Iris pigment epithelial cell (primary cell): ENCODE measurements around the gene SULT4A1.

Experiments used
- DNase-seq: peaks from one replicate; pipeline ENCODE4 v3.0.0-alpha.2; 2011; ENCODE audit warnings: low read depth

Gene SULT4A1

DNA sequence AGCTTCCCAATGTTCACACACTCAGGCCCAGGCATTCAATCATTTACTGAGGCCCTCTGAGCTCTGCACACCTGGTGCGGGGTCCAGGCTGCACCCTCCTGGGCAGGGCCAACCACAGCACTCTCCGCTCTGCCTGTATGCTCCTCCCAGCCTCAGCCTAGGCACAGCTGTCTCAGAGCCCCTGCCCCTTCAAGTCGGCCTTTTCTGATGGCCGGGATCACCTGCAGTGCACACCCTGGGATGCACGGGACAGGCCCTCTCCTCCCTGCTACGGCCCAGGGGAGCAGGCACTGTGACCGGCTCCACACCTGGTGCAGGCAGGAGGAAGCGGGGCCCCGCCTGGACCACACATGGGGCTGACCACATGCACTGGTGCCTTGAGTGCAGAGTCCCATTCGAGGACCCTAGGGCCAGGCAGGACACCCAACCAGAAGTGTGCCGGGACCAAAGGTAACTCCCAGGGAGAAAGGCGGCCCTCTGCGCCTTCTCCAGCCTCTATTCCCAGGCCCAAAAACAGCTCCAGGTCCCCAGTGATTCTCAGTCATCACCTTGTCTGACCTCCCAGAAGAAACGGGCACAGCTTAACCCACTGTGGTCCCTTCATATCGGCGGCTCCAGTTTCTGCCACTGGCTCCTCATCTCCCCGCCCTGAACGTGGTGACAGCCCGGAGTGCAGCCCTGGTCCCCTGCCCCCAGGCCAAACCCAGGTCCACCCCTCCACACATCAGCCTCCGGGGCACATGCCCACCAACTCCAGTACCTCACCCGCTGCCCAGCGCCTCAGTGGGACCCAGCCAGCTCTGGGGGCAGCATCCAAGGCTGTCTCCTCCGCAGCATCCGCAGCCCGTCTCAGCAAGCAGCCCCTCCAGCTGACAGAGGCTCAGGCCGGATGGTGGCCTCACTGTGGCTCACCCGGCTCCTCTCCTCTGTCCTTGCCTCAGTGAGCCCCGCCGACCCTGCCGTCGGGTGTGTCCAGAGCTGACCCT is 17.5 kb downstream of the SULT4A1 start:
- DNase-seq: no peak

GRCh38 chr22:43843783-43844530 is 18.4 kb downstream of the SULT4A1 start:
- DNase-seq: no peak

DNA sequence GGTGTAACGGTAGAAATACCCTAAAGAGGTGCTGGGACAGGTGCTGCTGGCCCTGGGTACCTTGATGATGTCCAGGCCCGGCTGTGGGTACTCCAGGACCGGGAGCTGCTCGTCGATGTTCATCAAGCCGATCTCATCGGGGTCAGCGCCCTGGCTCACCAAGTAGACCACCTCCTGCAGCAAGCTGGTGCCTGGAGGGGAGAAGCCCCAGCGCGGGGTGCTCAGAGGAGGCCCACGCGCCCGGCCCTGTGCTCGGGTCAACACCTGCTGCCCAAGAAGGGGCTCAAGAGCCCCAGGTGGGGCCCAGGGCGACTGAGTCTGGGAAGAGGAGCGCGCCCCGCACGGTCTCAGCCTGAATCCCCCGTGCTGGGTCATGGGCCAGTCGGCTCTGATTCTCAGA is 20.6 kb downstream of the SULT4A1 start:
- DNase-seq: no peak

DNA sequence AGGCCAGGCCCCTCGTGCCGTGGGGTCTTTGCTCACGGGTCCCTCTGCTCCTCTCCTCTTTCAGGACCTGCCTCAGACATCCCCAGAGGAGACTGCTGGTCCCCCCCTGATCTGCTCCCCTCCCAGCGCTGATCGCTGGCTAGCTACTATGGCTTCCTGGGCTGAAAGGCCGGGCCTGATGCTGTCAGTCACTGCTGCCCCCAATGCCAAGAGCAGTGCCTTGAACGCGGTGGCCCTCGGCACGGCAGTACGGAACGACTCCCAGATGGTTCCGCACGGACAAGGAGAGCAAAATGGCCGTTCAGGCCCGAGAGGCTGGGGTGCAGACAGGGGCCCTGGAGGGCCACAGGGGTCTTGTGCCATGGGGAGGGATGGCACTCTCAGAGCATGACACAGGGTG is 21.5 kb downstream of the SULT4A1 start:
- DNase-seq: no peak

GRCh38 chr22:43840431-43840830 is 21.9 kb downstream of the SULT4A1 start:
- no peak for DNase-seq

DNA sequence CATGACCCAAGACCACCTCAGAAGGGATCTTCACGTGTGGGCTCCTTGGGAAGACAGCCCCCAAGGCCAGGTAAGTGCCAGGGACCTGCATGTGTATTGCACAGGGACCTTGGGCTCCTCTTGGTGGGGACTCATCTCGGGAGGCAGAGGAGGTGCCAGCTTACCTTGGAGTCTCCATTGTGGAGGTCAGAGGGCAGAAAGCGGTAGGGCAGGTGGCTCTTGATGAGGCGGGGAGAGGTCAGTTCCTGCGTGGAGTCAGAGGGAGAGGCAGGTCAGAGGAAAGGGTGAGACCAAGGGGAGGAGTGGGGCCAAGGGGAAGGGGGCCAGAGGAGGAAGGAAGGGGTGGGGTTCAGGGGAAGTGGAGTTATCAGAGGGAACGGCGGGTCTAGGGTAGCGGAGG is 22.5 kb downstream of the SULT4A1 start:
- no peak for DNase-seq

DNA sequence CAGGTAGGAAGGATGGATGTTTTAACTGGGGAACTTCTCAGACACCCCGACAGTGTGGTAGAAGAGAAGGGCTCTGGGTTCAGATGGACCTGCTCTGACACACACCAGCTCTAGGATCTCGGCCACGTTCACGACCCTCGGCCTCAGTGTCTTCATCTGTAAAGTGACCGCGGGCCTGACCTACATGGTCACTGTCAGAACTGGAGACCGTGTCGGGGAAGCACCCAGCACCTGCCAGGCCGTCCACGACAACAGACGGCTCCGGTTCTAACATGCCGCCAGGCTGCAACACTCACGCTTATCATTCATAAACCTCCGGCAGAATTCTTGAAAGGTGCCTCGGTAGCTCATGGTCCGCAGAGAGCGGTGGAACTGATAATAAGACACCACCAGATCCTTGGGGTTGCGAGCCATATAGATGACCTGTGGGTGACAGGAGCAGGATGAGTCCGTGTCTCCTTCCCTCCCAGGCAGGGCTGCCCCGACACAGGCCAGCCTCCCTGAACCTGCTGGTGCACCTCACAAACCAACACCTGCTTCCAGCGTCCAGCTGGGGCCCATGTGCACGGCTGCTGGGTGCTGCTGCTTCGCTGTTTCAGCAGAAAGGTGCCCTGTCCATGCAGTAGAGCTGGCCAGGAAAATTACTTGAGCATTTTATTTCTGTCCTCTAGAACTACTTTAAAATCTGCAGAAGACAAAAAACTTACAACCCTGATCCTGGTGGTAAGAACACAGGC is 23.6 kb downstream of the SULT4A1 start:
- no peak for DNase-seq

- DNase-seq: no peak
These were observed 24.2 kb downstream of the SULT4A1 start for GRCh38 chr22:43838161-43838560.

- no peak for DNase-seq
These were observed 24.6 kb downstream of the SULT4A1 start for GRCh38 chr22:43837666-43838065.

GRCh38 chr22:43835736-43836135 is 26.6 kb downstream of the SULT4A1 start:
- no peak for DNase-seq

GRCh38 chr22:43835166-43835565 is 27.1 kb downstream of the SULT4A1 start:
- DNase-seq: no peak

GRCh38 chr22:43833286-43834240 is 28.8 kb downstream of the SULT4A1 start:
- no peak for DNase-seq

DNA sequence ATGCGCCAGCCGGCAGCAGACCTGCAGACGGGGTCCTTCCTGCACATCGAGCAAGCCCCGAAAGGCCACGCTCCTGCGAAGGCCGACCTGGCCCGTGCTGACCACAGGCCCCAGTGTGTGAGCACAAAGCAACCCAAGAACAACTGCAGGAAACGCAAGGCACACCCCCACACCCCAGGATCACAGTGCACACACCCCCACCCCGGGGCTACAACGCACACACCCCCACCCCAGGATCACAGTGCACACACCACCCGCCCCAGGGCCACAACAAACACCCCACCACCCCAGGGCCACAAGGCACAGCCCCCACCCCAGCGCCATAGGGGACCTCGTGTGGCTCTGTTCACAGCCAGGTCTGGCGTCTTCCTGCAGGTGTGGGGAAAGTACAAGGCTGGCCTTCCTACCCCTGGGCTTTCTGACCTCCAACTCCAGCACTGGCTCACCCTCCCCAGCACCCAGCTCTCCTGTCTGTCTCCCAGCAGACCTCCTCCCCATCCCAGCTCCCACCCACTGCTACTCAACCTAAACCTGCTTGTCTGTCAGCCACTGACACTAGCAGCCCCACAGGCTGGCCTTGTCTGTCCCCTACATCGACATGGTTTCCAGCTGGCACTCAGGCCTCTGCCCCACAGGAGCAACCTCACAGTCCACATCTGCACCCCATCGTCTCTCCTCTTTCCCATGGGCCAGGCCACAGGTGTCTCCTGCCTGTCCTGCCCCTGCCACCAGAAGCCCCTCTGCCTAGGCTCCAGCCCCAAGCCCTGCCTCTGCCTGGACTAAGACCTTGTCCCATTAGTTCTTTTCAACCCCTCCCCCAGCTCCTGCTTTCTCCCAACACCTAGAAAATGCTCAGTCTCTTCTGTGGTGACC is 29.7 kb downstream of the SULT4A1 start:
- no peak for DNase-seq

GRCh38 chr22:43831561-43832392 is 30.5 kb downstream of the SULT4A1 start:
- no peak for DNase-seq

DNA sequence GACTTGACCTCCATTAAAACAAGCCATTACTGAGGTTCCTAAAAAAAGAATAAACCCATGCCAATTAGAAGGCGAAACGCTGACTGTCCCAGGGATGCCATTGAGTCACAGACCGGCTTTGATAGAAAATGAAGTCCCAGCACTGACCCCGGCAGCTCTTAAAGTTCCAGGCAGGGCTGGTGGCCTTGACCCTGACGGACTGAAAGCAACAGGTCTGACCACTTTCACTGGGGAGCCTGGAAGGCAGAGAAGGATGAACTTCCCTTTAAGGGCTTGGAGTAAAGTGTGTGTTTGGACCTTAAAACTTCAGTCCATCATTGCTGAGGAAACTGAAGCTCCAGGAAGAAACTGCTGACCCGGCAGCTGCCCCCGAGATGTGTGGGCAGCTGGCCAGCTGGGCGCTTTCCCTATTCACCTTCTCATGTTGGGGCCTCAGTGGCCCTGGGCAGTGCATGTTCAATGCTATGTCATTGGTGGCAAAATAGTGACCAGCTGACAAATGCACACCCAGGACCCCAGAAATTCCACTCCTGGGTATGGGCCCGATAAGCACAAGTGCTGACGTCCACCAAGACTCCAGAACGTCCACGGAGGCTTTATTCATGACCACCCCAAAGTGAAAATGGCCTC is 31.3 kb downstream of the SULT4A1 start:
- no peak for DNase-seq

GRCh38 chr22:43829904-43830851 is 32.1 kb downstream of the SULT4A1 start:
- no peak for DNase-seq

DNA sequence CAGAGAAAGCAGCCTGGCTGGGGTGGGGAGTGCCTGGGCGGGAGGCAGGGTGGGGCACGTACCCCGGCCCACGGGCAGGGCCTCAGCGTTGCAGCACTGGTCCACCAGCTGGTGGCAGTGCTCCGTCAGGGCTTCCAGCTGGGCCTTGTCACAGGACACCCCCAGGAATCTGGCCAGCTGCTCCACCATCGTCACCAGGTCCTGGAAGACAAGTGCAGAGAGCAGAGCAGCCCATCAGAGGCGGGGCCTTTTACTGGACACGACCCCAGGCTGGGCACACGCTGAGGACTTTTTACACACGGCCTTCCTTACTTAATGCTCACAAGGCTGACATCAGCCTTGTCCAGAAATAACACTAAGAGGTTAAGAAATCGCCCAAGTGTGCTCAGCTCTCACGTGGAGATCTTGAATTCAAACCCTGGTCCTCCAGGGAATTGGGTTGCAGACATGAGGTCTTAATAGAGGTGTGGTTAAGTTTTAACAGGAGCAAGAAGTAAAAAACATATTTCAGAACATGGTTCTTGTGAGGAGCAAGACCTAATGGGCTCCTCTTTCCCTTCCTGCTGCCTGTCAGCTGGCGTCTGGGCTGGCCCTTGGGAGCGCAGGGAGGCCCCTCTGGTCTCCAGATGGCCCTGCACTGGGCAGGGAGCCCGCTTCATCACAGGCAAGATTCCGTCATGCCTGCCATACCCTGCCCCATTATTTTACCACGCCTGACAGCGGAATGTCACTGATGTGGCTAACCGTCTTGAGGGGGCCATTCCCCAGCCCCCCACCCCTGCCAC is 33.1 kb downstream of the SULT4A1 start:
- no peak for DNase-seq
